GM21619 (cell line): ENCODE measurements around the gene ZMAT5.

ENCODE experiments used
- ATAC-seq: cut with Tn5 transposase; IDR thresholded peaks from one replicate; pipeline ENCODE4 v1.9.1; 2021; ENCODE audit not compliant: unreplicated experiment

The ZMAT5 gene

GRCh38 chr22:29691636-29692326, 75.0 kb downstream of the ZMAT5 start:
- ATAC-seq = no peak

DNA sequence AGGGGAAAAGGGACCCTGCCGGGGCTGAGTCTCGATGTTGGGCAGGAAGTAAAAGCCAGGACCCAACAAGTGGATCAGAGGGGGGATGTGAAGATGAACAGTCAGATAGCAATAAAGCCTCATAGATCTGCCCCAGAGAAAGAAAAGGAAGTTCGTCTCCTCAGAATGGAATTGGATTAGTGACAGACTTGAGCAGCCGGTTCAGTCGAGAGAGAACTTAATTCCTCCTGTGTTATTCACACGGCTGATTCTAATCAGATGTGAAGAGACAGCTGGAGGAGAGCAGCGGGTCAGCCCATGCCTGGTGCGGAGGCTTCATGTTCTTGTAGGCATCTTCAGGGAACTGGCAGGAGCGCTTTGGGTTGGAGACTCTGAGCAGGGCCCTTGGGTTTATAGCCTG, 76.3 kb downstream of the ZMAT5 start:
- no peak for ATAC-seq

DNA sequence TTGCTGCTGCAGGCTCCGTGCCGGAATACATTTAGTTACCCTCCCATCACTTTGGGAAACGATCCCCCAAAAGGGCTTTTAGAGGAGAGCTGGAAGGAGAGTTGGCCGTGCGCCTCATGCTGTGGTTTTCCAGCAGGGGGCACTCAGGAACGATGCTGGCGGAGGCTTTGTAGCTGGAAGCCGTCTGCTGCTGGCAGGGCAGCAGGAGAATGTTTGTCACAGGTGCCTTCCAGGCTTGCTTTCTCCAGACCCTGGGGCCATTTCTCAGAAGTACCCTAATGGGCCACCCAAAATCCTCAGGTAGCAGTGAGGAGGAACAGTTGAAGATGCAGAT, 77.0 kb downstream of the ZMAT5 start:
- ATAC-seq = no peak

DNA sequence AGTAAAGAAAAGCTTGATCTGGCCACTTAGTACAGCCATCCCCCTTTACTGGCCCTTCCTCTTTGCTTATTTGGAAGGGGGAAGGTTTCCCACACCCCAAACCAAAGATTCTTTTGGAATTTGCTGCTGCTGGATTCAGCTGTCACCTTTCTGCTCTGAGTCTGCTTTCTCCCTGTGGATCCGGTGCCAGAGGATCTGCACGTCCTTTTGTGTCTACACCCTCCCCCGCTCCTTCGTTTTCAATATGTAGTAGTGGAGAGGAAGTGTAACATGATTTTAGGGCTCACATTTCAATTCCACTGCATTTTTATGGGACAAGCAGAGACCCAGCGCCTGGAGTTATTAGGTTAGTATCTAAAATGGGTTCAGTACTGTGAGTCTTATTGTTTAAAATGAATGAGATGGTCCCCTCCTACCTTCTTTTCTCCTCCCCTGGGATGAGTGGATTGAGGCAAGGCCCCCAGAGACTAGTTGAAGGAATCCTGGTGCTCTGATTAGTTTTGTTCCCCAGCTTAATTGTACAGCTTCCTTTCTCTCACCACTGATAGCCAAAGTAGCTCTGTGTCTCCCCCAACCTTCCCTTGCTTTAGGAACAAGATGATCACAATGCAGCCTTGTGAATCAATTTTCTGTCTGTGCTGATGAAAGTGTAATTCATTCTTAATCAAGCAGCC, 77.5 kb downstream of the ZMAT5 start:
- no peak for ATAC-seq

- no peak for ATAC-seq
Measured at GRCh38 chr22:29684244-29684643, 82.6 kb downstream of the ZMAT5 start.

- ATAC-seq = no peak
Measured at GRCh38 chr22:29683536-29683935, 83.3 kb downstream of the ZMAT5 start.
